GM18870 (cell line): Measurements from ENCODE around the gene RPEL1.
"Not testable (repeated sequence)": the region's sequence is repeated elsewhere in the genome, so short reads cannot be mapped to it uniquely, and the experiment has no call there.

ENCODE experiments used
- ATAC-seq: cut with Tn5 transposase; IDR thresholded peaks from one replicate; pipeline ENCODE4 v1.9.1; 2021; ENCODE audit warnings: moderate library complexity; ENCODE audit not compliant: unreplicated experiment

Gene RPEL1

DNA sequence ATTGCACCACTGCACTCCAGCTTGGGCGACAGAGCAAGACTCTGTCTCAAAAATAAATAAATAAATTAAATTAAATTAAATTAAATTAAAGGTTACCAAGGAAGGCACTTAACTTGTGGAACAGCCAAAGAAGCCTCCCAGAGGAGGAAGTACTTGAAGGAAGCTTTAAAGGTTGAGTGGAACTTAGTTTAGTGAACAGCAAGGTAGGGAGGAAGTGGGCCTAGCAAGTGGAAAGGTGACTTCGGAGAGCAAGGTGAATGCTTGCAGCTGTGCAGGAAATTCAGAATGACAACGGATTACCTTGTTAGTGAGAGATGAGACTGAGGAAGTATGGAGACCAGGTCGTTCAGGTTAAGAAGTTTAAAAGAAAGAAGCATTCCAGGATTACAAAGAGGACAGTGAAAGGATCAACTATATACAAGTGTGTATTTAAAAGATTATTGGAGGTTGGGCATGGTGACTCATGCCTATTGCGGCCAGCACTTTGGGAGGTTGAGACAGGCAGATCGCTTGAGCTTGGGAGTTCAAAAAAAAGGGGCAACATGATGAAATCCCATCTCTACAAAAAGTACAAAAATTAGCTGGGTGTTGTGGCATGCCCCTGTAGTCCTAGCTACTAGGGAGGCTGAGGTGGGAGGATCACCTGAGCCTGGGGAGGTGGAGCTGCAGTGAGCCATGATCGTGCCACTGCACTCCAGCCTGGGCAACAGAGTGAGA is 12.8 kb upstream of the RPEL1 start:
- ATAC-seq = no peak

DNA sequence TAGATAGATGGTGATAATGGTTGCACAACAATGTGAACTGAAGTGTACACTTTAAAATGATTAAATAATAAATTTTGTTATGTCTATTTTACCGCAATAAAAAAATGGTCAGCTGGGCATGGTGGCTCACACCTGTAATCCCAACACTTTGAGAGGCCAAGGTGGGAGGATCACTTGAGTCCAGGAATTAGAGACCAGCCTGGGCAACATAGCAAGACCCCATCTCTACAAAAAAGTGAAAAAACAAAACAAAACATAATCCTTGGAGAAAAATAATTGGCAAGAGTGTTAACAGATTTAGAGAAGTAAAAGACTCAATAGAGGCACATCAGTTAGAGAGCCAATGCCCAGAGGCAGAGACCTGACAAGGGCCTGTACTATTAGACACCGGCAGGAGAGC is 9.9 kb upstream of the RPEL1 start:
- ATAC-seq = no peak

GRCh38 chr10:103238506-103239252 is 7.0 kb upstream of the RPEL1 start:
- ATAC-seq = no peak

GRCh38 chr10:103241262-103242011 is 4.2 kb upstream of the RPEL1 start:
- ATAC-seq = no peak

GRCh38 chr10:103244666-103245271 is 918 bp upstream of the RPEL1 start:
- ATAC-seq = no peak

GRCh38 chr10:103246324-103246723 is 637 bp downstream of the RPEL1 start:
- ATAC-seq = no peak

- ATAC-seq = no peak
Observed at GRCh38 chr10:103254113-103254512, 8.4 kb downstream of the RPEL1 start.

DNA sequence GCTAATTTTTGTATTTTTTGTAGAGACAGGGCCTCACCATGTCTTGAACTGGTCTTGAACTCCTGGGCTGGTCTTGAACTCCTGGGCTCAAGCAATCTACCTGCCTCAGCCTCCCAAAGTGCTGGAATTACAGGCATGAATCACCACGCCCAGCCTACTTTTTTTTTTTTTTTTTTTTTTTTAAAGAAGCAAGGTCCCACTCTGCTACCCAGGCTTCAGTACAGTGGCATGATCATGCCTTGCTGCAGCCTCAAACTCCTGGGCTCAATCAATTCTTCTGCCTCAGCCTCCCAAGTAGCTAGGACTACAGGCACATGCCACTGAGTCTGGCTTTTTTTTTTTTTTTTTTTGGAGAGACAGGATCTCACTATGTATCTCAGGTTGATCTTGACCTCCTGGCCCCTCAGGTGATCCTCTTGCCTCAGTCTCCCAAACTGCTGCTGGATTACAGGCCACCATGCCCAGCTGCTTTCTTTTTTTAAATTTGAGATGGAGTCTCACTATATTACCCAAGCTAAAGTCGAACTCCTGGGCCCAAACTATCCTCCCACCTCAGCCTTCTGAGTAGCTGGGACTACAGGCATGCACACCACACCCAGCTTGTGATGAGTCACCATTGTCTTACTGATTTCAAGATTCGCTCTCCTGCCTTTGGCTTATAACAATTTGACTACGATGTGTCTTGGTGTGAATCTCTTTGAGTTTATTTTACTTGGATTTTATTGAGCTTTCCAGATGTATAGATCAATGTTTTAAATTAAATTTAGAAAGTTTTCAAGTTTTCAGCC is 9.0 kb downstream of the RPEL1 start:
- no peak for ATAC-seq

DNA sequence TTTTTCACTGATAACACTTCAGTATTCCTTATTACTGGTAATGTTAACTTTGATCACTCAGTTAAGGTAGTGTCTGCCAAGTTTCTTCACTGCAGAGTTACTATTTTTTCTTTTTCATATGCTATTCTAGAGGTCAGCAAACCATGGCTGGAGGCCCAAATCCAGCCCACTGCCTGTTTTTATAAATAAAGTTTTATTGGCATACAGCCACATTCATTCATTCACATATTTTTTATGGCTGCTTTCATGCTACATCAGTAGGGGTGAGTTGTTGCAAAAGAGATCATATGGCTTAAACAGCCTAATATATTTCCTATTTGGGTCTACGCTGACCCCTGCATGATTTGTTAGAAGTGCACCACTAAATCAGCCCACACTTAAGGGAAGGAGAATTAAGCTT is 10.9 kb downstream of the RPEL1 start:
- no peak for ATAC-seq

DNA sequence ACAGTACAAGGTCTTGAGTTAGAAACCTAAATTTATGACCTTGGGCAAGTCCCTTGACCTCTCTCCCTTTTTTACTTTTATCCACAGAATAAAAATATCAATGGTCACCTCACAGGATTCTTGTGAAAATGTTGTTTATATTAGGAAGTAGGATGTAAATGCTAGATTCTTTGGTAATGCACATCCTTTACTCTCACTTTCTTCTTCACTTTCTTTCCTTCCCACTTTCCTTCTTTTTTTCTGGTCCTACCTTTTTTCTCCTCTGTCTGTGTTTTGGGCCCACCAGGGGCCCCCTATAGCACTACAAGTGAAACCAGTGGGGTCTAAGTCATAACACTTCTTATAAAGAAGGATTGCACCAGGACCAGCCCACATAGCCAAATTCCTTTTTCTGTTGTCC is 12.1 kb downstream of the RPEL1 start:
- no peak for ATAC-seq

DNA sequence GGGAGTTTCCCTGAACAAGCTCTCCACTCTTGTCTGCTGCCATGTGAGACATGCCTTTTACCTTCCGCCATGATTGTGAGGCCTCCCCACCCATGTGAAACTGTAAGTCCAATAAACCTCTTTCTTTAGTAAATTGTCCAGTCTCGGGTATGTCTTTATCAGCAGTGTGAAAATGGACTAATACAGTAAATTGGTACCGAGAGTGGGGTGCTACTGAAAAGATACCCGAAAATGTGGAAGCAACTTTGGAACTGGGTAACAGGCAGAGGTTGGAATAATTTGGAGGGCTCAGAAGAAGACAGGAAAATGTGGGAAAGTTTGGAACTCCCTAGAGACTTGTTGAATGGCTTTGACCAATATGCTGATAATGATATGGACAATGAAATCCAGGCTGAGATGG is 13.2 kb downstream of the RPEL1 start:
- not testable (repeated sequence) for ATAC-seq

- ATAC-seq = no peak
Observed at GRCh38 chr10:103259989-103260388, 14.3 kb downstream of the RPEL1 start.

- no peak for ATAC-seq
Observed at GRCh38 chr10:103262229-103262628, 16.5 kb downstream of the RPEL1 start.

GRCh38 chr10:103265717-103266329 is 20.1 kb downstream of the RPEL1 start:
- ATAC-seq = no peak

DNA sequence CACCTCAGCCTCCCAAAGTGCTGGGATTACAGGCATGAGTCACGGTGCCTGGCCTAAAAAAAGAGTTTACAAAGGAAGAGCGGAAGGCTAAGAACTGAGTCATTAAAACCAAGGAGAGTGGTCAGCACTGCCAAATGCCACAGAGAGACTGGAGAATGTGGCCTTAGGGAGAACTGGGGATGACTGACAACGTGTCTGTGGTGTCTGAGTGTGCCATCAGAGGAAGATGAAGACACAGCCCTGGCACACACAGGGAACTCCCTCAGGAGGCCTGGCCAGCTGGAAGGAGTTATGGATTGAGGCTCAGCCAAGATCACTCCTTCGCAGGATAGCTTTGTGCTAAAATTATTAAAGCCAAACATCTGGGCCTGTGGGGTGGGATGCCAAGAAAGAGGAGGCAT is 27.4 kb downstream of the RPEL1 start:
- ATAC-seq = no peak

- ATAC-seq = no peak
Observed at GRCh38 chr10:103276251-103276895, 30.7 kb downstream of the RPEL1 start.

GRCh38 chr10:103276896-103277712 is 31.4 kb downstream of the RPEL1 start, which contains the start of gene INA:
TSS of gene INA (plus strand) at chr10:103277138. CDS start at chr10:103277212, 74 bp downstream.
- no peak for ATAC-seq

- ATAC-seq = no peak
Observed at GRCh38 chr10:103277713-103278536, 32.2 kb downstream of the RPEL1 start.
